ENCODE data around the gene SAPCD2. TPM values are rescaled to one million over a fixed set of nuclear protein-coding genes. Genes with fewer than 3 reads are reported as not detected.

SAPCD2 gene
- total RNA-seq, 1 experiment from 2014 or later = 18.4 TPM

- POLR2A ChIA-PET = no interaction called here
- no peak overlapping the region for H3K4me3 ChIP-seq (ENCODE audit: low read depth in 2 of 2, low read length in 2 of 2)
- H3K27me3 ChIP-seq (ENCODE audit: control insufficient read depth, insufficient read depth, low read length) = no peaks in the 10 kb centered on the region
- intact Hi-C loops (cut with micrococcal nuclease; ENCODE audit: unreplicated experiment) (no loop called here), in situ Hi-C loops (cut with HindIII; ENCODE audit: low pct_unique_long_range_greater_than_20kb, low sequenced_read_pairs) (no loop called here)
- BruUV-seq (replicated peaks) = no TSS peak
- CTCF ChIA-PET = no interaction called here
- ATAC-seq = no peak
- no peaks in the 10 kb centered on the region for H3K4me1 ChIP-seq (ENCODE audit: control insufficient read depth, insufficient read depth, low read length)
- TF ChIP-seq TCF7L2 (IDR thresholded peaks at IDR 0.05; ENCODE audit: low read depth, low read length) (no peak), POLR2AphosphoS5 (IDR thresholded peaks at IDR 0.05; ENCODE audit: low read depth, low read length) (no peak), REST (IDR thresholded peaks at IDR 0.05; ENCODE audit: insufficient read depth in 1 of 2, low read depth in 2 of 2, low read length in 1 of 2) (no peak), SIN3A (IDR thresholded peaks at IDR 0.05; ENCODE audit: borderline replicate concordance, insufficient read depth, low read depth, low read length) (no peak)
- TF ChIP-seq, protein P1, sequence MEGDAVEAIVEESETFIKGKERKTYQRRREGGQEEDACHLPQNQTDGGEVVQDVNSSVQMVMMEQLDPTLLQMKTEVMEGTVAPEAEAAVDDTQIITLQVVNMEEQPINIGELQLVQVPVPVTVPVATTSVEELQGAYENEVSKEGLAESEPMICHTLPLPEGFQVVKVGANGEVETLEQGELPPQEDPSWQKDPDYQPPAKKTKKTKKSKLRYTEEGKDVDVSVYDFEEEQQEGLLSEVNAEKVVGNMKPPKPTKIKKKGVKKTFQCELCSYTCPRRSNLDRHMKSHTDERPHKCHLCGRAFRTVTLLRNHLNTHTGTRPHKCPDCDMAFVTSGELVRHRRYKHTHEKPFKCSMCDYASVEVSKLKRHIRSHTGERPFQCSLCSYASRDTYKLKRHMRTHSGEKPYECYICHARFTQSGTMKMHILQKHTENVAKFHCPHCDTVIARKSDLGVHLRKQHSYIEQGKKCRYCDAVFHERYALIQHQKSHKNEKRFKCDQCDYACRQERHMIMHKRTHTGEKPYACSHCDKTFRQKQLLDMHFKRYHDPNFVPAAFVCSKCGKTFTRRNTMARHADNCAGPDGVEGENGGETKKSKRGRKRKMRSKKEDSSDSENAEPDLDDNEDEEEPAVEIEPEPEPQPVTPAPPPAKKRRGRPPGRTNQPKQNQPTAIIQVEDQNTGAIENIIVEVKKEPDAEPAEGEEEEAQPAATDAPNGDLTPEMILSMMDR (IDR thresholded peaks at IDR 0.05) = no peak
- no peak for DNase-seq (ENCODE audit: low read depth, low spot score)
- H3K27ac ChIP-seq (ENCODE audit: low read length) = no peak overlapping the region
- H3K36me3 ChIP-seq (ENCODE audit: control insufficient read depth, insufficient read depth, low read length) = no peaks in the 10 kb centered on the region
- no peaks in the 10 kb centered on the region for H3K9me3 ChIP-seq (ENCODE audit: control insufficient read depth, insufficient read depth, low read depth, low read length)
These were observed 35.7 kb upstream of the SAPCD2 start for GRCh38 chr9:137105814-137106661.

DNA sequence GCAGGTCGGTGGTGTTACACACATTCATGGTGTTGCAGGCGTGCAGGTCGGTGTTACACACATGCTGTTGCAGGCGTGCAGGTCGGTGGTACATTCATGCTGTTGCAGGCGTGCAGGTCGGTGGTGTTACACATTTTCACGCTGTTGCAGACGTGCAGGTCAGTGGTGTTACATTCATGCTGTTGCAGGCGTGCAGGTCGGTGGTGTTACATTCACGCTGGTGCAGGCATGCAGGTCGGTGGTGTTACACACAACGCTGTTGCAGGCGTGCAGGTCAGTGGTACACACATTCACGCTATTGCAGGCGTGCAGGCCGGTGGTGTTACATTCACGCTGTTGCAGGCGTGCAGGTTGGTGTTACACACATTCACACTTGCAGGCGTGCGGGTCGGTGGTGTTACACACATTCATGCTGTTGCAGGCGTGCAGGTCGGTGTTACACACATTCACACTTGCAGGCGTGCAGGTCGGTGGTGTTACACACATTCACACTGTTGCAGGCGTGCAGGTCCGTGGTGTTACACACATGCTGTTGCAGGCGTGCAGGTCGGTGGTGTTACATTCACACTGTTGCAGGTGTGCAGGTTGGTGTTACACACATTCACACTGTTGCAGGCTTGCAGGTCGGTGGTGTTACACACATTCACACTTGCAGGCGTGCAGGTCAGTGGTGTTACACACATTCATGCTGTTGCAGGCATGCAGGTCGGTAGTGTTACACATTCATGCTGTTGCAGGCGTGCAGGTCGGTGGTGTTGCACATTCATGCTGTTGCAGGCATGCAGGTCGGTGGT lies 33.0 kb upstream of the SAPCD2 start:
- H3K27ac ChIP-seq (ENCODE audit: low read length) = no peak overlapping the region
- H3K4me3 ChIP-seq (ENCODE audit: low read depth in 2 of 2, low read length in 2 of 2) = no peak overlapping the region
- POLR2A ChIA-PET = no interaction called here
- H3K27me3 ChIP-seq (ENCODE audit: control insufficient read depth, insufficient read depth, low read length) = no peaks in the 10 kb centered on the region
- BruUV-seq (replicated peaks) = no TSS peak
- DNase-seq (ENCODE audit: low read depth, low spot score) (no peak), ATAC-seq (no peak)
- no peaks in the 10 kb centered on the region; the same call in 1 of the 2 replicates for H3K36me3 ChIP-seq (ENCODE audit: control insufficient read depth, insufficient read depth, low read length)
- CTCF ChIA-PET = no interaction called here
- H3K4me1 ChIP-seq (ENCODE audit: control insufficient read depth, insufficient read depth, low read length) = no peaks in the 10 kb centered on the region
- intact Hi-C loops (cut with micrococcal nuclease; ENCODE audit: unreplicated experiment) = no loop called here
- in situ Hi-C loops (cut with HindIII; ENCODE audit: low pct_unique_long_range_greater_than_20kb, low sequenced_read_pairs) = no loop called here
- no peaks in the 10 kb centered on the region for H3K9me3 ChIP-seq (ENCODE audit: control insufficient read depth, insufficient read depth, low read depth, low read length)
- TF ChIP-seq, protein P1 (IDR thresholded peaks at IDR 0.05) = no peak
- TF ChIP-seq POLR2AphosphoS5 (IDR thresholded peaks at IDR 0.05; ENCODE audit: low read depth, low read length) (no peak), REST (IDR thresholded peaks at IDR 0.05; ENCODE audit: insufficient read depth in 1 of 2, low read depth in 2 of 2, low read length in 1 of 2) (no peak), SIN3A (IDR thresholded peaks at IDR 0.05; ENCODE audit: borderline replicate concordance, insufficient read depth, low read depth, low read length) (no peak), TCF7L2 (IDR thresholded peaks at IDR 0.05; ENCODE audit: low read depth, low read length) (no peak)
